HG03045 (cell line): ENCODE data around the gene CYGB.

Experiments
- ATAC-seq: cut with Tn5 transposase; IDR thresholded peaks from one replicate; pipeline ENCODE4 v1.9.1; 2021; ENCODE audit warnings: mild to moderate bottlenecking, moderate library complexity; ENCODE audit not compliant: unreplicated experiment

The CYGB gene

DNA sequence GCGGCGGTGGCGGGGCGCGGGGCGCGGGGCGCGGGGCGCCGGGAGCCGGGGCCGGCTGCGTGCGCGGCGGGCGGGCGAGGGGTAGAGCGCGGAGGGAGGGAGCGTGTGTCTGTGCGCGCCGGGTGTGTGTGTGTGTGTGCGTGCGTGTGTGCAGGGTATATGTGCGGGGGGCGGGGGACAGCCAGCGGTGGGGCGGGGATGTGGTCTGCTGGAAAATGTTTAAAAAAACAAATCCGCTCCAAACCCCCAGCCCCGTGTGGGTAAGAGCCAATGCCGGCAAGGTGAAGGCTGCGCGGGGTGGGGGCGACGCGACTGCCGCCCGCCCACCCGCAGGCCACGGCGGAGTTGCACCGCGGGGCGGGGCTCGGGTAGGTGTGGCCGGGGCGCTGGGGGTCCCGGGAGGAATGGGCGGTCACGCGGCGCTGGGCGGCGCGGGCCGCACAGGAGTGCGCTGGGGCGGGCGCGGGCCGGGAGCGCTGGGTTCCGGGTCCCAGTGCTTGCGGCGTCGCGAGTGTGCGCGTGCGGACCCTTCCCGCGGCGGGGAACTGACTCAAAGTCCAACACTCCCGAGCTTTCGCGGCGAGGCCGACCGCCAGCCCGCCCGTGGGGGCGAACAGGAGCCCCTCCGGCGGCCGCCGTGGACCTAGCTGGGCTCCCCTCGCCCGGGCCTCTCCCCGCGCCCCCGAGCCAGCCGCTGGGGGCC is at the start of gene CYGB:
Gene CYGB, minus strand, starts transcription at position 132 of the 703 bp plus-strand sequence. CDS start 167 bp downstream, outside the sequence.
- ATAC-seq: no peak

GRCh38 chr17:76586741-76587487 is 49.4 kb upstream of the CYGB start:
- ATAC-seq: no peak

DNA sequence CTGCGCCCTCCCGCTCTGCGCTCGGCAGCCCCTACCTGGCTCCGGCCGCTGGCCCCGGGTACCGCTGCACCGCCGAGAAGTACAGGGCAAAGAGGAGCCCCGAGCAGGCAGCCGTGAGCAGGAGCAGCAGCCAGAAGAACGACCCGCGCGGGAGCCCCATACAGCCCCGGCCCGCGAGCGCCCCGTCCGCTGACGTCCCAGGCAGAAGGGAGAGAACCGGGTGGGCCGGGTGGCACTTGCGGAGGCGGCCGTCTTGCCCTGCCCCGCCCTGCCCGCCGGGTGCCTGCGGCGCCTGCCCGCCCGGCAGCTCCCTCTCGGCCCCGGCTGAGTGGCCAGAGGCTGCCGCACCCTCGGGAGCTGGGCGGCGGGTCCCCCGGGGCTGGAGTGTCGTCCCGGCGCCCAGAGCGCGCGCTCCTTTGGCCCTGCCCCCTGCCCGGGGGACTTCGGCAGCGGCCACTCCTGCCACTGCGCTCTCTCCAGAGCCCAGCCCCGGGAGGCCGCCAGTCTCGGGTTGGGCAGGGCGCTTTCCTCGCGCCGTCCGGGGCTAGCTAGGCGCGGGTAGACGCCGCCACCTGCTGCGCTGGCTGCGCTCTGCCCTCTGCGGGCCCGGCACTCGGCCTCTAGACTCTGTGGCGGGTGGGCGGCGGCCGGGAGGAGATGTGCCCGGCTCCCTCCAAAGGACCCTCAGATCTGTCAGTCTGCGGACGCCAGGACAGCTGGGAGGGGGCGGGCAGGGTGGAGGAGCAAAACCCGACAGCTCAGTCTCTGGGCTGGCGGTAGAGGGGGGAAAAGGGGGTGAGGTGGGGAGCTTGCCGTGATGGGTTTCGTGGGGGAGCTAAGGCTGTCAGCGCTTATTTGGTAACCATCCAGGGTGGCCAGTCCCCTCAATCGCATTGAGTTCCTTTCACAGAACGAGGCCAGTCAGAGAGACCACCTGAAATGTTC is 48.4 kb upstream of the CYGB start, which contains the start of gene ST6GALNAC2:
Gene ST6GALNAC2, minus strand, starts transcription at position 212 of the 945 bp plus-strand sequence. Its CDS starts 52 bp downstream, at position 160.
- no peak for ATAC-seq

DNA sequence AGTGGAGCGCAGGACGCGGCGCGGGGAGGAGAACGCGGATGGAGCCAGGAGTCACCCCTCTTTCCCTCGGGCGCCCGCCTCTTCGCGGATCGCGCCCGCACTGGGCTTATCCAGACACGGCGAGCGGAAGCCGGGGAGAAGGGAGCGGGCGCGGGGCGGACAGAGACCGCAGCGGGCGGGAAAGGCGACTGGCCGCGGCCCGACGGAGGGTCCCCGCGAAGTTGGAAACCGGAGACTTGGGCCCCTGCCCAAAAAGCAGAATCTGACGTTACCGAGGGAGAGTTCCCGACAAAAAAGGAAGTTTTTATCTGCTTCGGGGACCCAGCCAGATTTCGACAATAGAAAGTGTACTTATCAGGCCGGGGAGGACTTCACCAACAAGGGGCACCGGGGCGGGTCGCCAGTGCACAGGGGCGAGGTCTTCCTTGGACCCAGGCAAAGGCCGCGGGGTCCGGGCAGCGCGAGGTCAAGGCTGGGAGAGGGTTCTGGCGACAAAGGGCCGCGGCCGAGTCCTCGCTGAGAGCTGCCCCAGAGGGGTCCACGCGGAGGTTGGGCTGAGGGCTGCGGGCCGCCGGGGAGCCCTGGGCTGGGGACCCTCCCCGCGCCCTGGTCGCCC is 47.6 kb upstream of the CYGB start:
- ATAC-seq: no peak

GRCh38 chr17:76584427-76585032 is 47.0 kb upstream of the CYGB start:
- no peak for ATAC-seq

- ATAC-seq: no peak
Measured at GRCh38 chr17:76582660-76583059, 45.2 kb upstream of the CYGB start.

DNA sequence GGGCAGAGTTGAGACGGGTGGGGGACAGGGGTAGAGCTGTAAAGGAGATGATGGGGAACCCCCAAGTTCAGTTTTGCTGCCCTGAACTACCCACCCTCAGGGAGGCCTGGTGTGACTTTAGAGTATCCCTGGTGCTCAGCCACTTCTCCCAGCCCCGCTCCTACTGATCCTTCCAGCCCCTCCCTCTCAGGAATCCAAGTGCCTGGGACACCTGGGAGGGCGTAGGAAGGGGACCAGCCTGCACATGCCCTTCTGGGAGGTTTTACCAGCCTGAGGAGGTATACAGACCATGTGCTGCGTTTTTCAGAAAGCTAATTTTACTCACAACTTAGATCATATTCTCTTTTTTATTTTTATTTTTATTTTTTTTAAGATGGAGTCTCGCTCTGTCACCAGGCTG is 44.0 kb upstream of the CYGB start:
- ATAC-seq: no peak

DNA sequence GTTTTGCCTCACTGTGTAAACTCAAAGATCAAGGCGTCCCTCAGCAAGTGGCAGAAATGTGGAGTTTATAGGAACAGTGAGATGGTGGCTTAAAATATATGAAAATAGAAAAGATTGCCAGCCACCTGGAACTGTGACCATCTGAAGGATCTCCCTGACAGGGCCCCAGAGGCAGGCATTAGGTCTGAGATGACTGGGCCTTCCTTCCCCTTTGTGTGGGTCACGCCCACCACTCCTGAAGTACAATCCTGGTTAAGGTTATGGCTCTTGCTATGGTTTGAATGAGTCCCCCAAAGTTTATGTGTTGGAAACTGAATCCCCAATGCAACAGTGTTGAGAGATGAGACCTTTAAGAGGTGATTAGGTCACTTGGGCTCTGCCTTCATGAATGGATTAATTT is 41.8 kb upstream of the CYGB start:
- no peak for ATAC-seq

DNA sequence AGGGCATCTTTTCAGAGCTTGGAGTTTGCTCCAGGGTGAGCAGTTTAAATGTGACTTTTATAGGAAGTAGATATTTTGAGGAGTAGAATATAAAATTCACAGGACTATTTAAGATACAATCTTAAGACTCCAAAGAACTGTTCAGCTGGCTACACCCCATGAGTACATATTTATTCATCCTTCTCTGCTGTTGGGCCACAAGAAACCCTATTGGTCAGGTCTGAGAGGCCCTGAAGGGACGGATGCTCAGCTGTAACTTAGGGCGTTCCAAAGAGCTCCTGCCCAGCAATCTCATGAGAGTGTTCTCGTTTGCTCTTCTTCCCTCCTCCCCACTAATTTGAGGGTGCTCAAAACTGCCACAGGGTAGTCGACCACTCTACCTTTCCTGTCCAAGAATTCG is 40.9 kb upstream of the CYGB start:
- no peak for ATAC-seq

DNA sequence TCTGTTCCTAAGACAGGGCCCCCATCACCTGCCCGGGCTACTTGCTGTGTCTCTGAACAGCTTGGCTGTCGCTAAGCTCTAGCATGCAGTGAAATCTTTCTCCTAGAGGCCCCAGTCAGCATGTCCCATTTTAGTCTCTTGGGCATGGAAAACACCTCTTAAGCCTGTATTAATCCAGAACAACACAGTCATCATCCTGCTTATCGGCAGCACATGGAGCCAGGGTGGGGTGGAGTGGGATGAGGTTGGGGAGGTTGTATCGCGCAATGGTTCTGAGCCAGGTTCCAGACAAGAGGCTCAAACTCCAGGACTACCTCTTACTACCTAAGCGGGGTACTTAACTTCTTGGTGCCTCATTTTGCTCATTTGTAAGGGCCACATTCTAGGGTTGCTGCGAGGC is 40.4 kb upstream of the CYGB start:
- no peak for ATAC-seq

GRCh38 chr17:76576189-76576588 is 38.7 kb upstream of the CYGB start:
- ATAC-seq: no peak

DNA sequence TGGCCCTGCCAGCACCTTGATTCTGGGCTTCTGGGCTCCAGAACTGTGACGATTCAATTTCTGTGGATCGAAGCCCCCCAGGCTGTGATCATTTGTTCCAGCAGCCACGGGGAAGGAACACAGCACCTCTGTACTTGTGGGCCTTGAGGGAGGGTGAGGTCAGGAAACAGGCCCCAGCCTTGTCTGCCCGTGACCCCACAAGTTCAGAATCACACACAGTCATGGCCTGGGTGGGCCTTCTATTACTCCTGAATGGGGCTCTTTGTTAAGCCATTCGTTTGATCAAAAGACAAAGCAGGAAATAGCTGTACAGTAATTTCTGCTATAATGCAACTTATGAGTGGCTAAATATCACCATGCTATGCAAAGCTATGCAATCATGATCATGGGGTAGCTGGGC is 38.1 kb upstream of the CYGB start:
- ATAC-seq: no peak

DNA sequence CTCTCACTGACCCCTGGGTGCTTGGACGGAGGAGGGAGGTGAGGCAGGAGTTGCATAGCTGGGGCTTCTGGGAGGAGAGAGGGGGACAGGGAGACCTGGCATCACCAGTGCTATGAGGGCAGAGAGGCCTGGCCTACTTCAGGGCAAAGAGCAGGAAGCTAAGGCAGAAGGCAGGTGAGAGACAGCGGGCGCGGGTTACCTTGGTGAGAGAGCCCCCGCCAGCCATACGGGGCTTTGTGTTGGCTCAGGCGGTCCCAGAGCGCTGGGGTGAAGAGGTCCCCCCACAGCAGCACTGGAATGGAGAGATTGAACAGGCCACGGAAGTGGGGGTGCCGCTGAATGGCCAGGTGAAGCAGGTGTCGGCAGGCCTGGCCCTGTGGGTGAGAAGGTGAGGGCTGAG is 36.7 kb upstream of the CYGB start:
- ATAC-seq: no peak

DNA sequence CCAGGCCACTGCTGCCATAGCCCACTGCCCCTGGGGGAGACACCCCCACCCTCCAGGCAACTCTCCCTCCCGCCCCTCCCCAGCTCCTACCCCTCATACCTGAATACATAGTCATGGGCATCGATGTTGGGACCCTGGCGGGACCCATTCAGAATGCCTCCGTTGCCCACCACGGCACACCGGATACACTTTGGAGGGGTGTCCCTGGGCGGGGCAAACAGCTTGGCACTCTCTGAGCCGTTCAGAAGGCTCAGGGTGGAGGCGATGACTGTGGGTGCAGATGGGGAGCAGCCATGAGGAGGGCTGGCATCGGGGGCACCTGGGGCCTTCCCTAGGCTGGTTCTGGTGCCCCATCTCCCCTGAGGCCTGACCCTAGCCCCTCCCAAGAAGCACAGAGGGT is 35.6 kb upstream of the CYGB start:
- ATAC-seq: no peak

DNA sequence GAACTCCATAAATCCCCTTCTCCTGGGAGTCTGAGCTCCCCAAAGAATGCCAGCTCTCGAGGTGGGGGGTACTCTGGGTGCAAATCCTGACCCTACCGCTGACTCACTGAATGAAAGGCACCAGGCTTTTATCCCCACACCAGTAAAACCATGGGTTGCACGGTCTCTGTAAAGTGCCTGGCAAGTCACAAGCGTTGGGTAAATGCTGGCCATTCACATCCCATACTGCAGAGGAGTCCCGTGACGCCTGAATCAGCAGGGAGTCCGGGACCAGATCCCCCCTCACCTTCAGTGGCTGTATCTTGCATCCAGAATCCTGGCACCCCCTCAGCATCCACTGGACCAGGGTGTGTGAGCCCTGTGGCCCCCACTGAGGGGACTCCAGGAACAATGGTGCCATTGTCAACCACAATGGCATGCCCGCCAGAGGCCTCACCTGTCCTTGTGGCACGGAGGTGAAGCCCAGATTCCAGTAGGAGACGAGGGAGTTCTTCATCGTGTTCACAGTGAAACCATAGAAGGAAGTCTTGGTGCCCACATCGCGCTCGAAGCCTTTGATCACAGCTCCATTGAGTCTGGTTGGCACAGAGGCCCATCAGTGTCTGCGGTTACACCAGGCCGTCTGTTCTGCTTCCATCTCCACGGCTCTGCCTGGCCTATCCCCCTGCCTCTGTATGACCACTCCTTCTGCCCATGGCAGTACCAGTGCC is 34.8 kb upstream of the CYGB start:
- ATAC-seq: no peak

GRCh38 chr17:76570877-76571471 is 33.5 kb upstream of the CYGB start:
- no peak for ATAC-seq

DNA sequence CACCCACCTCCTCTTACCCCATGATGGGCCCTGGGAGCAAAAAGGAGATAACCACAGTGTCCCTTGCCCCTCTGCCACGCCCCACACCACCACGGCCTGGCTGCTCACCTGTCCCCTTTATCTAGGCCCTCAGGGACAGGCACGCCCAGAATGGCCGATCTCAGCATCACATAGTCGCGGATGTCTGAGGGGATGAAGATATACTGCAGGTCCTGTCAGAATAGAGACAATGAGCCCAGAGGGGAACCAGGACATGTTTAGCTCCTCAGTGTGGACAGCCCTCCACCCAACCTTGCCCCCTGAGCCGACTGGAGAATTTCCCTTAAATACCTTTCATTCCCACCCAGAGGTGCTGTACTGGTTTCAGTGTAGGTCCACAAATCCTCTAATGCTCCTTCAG is 32.9 kb upstream of the CYGB start:
- no peak for ATAC-seq

- ATAC-seq: no peak
Measured at GRCh38 chr17:76569607-76570279, 32.2 kb upstream of the CYGB start.

DNA sequence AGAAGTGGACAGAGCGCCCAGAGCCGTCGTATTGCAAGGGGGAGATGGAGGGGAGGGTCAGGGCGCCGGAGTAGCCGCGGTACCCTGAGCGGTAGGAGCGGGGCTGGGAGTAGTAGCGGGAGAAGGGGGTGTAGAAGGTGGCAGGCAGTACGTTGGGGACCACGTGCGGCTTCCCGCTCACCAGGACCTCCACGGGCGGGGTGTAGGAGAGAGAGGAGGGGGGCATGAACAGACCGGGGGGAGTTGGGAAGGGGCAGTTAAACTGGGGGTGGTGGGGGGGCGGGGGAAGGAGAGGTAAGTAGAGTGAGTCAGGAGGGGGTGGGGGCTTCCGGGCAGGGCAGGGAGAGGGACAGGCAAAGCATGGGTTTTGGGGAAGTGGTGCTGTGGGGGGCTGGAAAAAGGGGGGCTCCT is 31.3 kb upstream of the CYGB start:
- ATAC-seq: no peak
